NCI-H1436 (cell line): ENCODE data around the gene DHX32.

Experiments used
- DNase-seq: peaks from one replicate; lab custom pipeline; 2025; lab: John Stamatoyannopoulos, UW

Gene DHX32

DNA sequence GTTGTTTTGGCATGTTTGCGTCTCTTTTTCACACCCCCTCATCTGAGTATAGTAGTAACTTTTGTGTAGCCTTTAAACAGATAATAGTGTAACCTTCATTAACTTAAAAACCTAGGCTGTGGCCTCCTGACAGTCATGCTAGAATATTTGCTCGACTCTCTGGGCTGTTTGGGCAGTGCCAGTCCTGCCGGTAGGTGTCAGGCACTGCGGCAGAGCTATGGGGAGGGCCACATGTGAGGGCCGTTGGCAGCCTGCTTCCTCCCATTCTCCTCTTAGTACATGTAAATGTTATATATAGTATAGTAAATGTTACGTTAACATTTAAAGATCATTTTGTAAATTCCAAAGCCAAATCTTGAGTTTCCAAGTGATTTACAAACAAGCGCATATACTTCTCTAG lies 31.6 kb downstream of the DHX32 start:
- no peak for DNase-seq

- no peak for DNase-seq
These were observed 32.2 kb downstream of the DHX32 start for GRCh38 chr10:125848857-125849256.

DNA sequence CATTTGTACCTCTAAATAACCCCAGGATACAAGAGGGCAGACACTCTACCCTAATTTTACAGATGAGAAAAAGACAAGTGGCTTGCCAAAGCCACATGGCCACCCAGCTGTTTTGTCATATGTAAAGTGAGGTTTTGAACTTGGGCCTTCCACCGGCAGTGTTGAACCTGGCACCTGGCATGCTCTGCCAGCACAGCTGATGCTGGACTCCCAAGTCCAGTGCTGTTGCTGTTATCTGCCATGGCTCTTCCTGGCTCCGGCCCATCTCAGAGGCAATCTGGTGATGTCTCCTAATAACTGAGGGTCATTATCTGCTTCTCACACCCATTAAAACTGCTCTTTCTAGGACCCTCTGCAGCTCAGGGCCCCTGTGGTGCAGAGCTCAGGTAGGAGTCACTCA lies 32.7 kb downstream of the DHX32 start:
- no peak for DNase-seq

GRCh38 chr10:125846894-125847293 lies 34.2 kb downstream of the DHX32 start:
- no peak for DNase-seq

- no peak for DNase-seq
These were observed 35.5 kb downstream of the DHX32 start for GRCh38 chr10:125845617-125846016.

- no peak for DNase-seq
These were observed 36.3 kb downstream of the DHX32 start for GRCh38 chr10:125844751-125845221.

DNA sequence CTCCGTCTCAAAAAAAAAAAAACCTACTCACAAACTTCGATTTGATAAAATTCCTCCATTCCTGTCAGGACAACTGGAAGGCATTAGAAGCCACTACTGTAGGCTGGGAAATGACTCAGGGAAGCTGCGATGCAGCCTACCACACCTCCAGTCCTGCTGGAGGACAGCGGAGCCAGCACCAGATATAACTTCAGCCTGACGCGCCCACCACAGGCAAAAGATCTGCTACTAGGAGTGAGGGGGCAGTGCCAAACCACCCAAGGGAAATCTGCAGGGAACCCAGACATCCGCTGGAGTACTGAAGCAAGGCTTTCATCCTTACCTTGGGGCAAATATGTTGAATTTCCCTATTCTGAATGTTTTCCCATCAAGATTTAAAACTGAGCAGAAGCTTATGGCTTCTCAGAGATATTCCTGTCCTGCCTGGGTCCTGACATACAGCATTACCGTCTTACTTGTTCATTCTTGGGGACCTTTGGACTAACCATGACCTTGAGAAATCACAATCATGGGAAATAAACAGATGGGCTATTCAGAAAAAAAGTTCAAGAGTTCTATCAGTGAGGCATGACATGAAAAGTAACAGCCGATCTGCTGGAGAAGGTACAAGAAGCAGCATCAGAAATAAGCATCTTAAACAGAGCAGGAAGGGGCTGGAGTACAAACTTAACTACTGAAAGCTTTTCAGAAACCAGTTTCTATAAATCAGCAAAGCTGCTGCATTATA lies 37.3 kb downstream of the DHX32 start:
- no peak for DNase-seq

GRCh38 chr10:125840955-125841354 lies 40.1 kb downstream of the DHX32 start:
- no peak for DNase-seq

GRCh38 chr10:125840406-125840805 lies 40.7 kb downstream of the DHX32 start:
- DNase-seq = no peak

DNA sequence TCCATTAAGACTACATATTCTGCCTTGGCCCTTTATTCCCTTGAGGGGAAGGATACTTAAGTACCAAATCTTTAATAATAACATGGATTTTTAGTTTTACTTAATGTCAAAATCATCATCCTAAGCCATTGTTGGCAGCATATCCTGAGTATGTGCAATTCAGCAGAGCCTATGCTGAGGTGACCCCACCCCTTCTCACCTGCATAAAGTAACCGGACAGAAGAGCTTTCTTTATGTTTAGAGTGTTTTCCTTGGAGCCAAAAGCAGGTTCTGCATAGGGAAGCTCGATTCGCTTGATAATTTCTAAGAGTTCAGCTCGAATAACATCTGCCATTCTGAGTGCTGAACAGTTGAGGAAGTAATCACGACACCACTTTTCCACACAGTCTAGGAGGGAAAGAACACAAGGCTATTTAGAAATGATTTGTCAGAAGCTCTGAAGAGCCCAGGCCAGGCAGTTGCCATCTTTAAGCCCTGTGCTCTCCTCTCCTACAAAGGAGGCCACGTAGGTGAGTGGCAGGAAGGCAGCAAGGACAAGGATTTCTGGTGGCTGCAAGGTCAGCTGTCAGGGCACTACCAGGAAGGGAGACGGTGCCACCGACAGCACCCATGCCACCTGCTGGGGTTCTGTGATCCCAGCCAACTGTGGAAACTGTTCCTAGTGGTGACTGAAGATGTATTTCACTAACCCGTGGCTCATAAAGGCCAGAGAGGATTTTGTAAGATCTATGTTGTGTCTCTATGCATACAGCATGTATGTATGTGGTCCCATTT lies 42.1 kb downstream of the DHX32 start:
- no peak for DNase-seq

- no peak for DNase-seq
These were observed 44.3 kb downstream of the DHX32 start for GRCh38 chr10:125836746-125837145.

DNA sequence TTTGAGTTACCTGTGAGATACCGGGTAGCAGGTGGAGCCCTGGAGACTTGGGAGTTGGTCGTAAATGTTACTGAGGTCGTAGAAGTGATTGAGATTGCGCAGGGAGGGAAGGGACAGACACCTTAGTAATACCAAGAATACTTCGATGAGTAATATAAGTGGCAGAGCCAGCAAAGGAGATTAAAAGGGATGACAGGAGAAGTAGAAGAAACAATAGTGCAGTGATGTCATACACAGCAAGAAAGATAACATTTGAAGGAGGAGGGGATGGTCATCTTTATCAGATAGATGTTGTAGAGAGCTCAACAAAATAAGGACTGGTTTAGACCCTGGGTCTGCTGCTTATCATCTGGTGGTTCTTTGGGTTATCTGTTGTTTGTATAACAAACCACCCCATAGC lies 52.8 kb downstream of the DHX32 start:
- no peak for DNase-seq

DNA sequence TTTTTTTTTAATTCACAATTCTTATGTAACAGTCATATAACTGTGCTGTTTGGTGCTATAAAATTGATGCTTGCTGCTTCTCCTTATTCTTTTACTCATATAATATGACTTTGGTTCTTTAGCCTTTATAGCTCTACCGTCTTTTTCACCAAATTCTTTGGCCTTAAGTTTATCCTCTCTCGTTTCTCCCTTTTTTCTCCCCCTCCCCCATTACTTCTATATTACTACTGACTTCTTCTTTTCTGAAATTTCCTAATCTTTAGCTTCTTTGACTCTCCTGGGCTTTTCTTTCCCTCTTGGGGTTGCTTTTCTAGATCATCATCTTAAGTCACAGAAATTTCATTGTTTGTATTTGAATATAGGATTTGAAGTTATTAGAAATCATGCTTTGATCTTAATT lies 54.0 kb downstream of the DHX32 start:
- DNase-seq = no peak

- DNase-seq = no peak
These were observed 56.4 kb downstream of the DHX32 start for GRCh38 chr10:125824736-125825135.

- no peak for DNase-seq
These were observed 57.3 kb downstream of the DHX32 start for GRCh38 chr10:125823663-125824251.

GRCh38 chr10:125822878-125823662 lies 58.0 kb downstream of the DHX32 start, which contains the start of the genes BCCIP and UROS:
TSS of gene BCCIP (plus strand) at chr10:125823546. CDS start at chr10:125823558, 12 bp downstream.
TSS of gene UROS (minus strand) at chr10:125823258. CDS start at chr10:125816499, 6,759 bp downstream.
- peak; percentile 95 for DNase-seq

- no peak for DNase-seq
These were observed 60.4 kb downstream of the DHX32 start for GRCh38 chr10:125820701-125821100.

- no peak for DNase-seq
These were observed 63.6 kb downstream of the DHX32 start for GRCh38 chr10:125817337-125817946.

DNA sequence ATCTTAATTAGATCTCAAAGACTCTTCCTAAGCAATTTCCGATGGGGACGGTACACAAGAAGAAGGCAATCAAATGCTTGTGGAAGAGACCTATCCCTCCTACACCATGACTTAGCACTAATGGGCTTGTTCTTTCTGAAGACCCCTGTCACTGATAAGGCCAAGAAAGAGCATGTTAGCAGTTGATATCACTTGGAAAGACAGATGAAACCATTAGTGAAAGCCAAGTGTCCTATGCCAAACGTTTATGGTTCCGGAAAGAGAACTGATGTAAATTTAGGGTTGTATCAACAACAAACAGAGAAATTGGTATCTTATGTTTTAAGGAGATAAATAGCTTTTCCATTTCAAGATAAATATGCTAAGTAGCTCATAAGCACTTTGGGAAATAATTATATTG lies 64.5 kb downstream of the DHX32 start:
- DNase-seq = no peak

DNA sequence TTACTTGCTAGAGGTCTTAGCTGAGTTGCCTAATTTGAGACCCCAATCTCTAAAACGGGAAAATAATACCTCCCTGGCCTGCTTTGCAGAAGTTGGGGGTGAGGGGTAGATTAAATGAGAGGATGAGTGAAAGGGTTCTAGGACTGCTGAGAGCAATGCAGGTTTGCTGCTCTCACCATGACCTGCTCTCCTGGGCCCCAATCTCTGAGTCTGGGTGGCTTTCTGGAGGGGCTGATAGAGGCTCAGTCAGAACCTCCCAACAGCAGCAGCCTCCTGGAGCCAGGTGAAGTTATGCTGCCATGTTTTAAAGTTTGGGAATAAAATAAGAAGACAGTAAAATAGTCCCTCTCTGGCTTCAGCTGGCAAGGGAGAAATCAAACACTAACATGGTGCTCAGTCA lies 65.3 kb downstream of the DHX32 start:
- no peak for DNase-seq

DNA sequence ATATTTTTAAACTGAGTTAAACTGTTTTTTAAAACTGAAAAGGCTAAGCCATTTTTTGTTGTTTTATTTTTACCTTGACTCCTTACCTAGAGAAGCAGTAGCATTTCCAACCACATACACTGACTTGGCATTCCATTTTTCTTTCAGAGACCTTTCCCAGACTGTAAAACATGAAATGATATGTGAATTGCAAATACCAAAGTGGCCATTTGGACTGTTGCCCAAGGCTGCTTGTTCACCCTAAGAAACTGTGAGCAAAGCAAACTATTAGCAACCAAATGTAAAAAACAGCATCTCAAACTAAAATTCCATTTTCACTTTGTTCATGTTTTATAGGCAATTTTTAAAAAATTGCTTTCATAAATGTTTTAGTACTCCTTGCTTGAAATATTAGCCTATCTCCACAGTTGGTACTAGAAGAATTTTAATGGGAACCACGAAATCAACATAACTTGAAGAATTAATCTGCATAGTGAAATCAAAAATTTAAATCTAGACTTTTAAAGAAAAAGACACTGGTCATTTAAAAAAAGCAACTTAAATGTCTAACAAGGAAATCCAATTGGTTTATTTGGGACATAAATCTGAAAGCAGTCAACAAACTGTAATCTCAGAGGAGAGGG lies 68.9 kb downstream of the DHX32 start:
- no peak for DNase-seq
